HepG2 (cell line): ENCODE data around the gene SLC35B1. TPM values are rescaled to one million over a fixed set of nuclear protein-coding genes. Genes with fewer than 3 reads are reported as not detected.

Source experiments
- FOXM1 ChIP-seq: sonication (generic); formaldehyde crosslinking; IDR thresholded peaks from 2 replicates; pipeline ENCODE4 v1.5.0; 2020; ENCODE audit warnings: missing genetic modification reagents
- GATAD1 ChIP-seq: IDR thresholded peaks from 2 replicates; pipeline ENCODE4 v1.6.1; 2016; ENCODE audit warnings: missing genetic modification reagents, missing compliant biosample characterization
- HNRNPK ChIP-seq: fragments of 200-400 bp; formaldehyde crosslinking; IDR thresholded peaks from 2 replicates; pipeline ENCODE4 v1.6.1; 2018; ENCODE audit warnings: low read length, low read depth, moderate library complexity, mild to moderate bottlenecking; ENCODE audit not compliant: poor library complexity, severe bottlenecking
- JUN ChIP-seq: sonication (generic); formaldehyde crosslinking; IDR thresholded peaks from 2 replicates; pipeline ENCODE4 v1.4.0; 2020; ENCODE audit warnings: mild to moderate bottlenecking, missing genetic modification reagents
- KLF16 ChIP-seq, 2 experiments: sonication (generic) in 1 of 2; formaldehyde crosslinking in 1 of 2; IDR thresholded peaks; 2 replicates each; pipeline versions ENCODE4 v1.6.1 to v1.8.0; 2016 to 2023; ENCODE audit warnings: missing genetic modification reagents in 2 of 2, missing compliant biosample characterization in 1 of 2
- PCBP2 ChIP-seq: fragments of 200-400 bp; formaldehyde crosslinking; optimal IDR thresholded peaks from 2 replicates; pipeline ENCODE3; 2018; ENCODE audit warnings: low read length, low read depth; ENCODE audit not compliant: poor library complexity, severe bottlenecking
- SMARCE1 ChIP-seq: fragments of 450-650 bp; IDR thresholded peaks from 2 replicates; pipeline ENCODE4 v1.6.1; 2017; ENCODE audit warnings: borderline replicate concordance
- STAG1 ChIP-seq: sonication (generic); formaldehyde crosslinking; IDR thresholded peaks from 2 replicates; pipeline ENCODE4 v1.4.0; 2020; ENCODE audit warnings: missing genetic modification reagents
- XBP1 ChIP-seq: sonication (generic); formaldehyde crosslinking; IDR thresholded peaks from 2 replicates; pipeline ENCODE4 v1.5.0; 2020; ENCODE audit warnings: missing genetic modification reagents
- ZBTB1 ChIP-seq: sonication (generic); formaldehyde crosslinking; IDR thresholded peaks from 2 replicates; pipeline ENCODE4 v1.4.0; 2020; ENCODE audit warnings: missing genetic modification reagents, borderline replicate concordance
- ZBTB42 ChIP-seq: sonication (generic); formaldehyde crosslinking; IDR thresholded peaks from 2 replicates; pipeline ENCODE4 v1.5.0; 2020; ENCODE audit warnings: mild to moderate bottlenecking, missing genetic modification reagents
- ZC3H13 ChIP-seq: sonication (generic); formaldehyde crosslinking; IDR thresholded peaks from 2 replicates; pipeline ENCODE4 v1.8.1; 2023; ENCODE audit warnings: mild to moderate bottlenecking, missing genetic modification reagents, moderate library complexity
- ZNF18 ChIP-seq: sonication (generic); formaldehyde crosslinking; IDR thresholded peaks from 2 replicates; pipeline ENCODE4 v1.8.0; 2022; ENCODE audit warnings: mild to moderate bottlenecking, missing genetic modification reagents; ENCODE audit not compliant: insufficient replicate concordance
- ZNF550 ChIP-seq: sonication (generic); formaldehyde crosslinking; IDR thresholded peaks from 2 replicates; pipeline ENCODE4 v1.4.0; 2020; ENCODE audit warnings: mild to moderate bottlenecking, missing genetic modification reagents, borderline replicate concordance
- ZNF614 ChIP-seq: IDR thresholded peaks from 2 replicates; pipeline ENCODE4 v1.6.1; 2018; ENCODE audit warnings: missing biosample characterization, missing genetic modification reagents, inconsistent platforms, borderline replicate concordance
- ZNF672 ChIP-seq: sonication (generic); formaldehyde crosslinking; IDR thresholded peaks from 2 replicates; pipeline ENCODE4 v1.8.1; 2022; ENCODE audit warnings: missing genetic modification reagents
- ZNF768 ChIP-seq: sonication (generic); formaldehyde crosslinking; IDR thresholded peaks from 2 replicates; pipeline ENCODE4 v1.4.0; 2020; ENCODE audit warnings: missing genetic modification reagents
- ZNF879 ChIP-seq: sonication (generic); formaldehyde crosslinking; IDR thresholded peaks from 2 replicates; pipeline ENCODE4 v1.8.1; 2023; ENCODE audit warnings: missing genetic modification reagents
- ZSCAN5A ChIP-seq: sonication (generic); formaldehyde crosslinking; IDR thresholded peaks from 2 replicates; pipeline ENCODE4 v1.8.0; 2022; ENCODE audit warnings: mild to moderate bottlenecking, missing genetic modification reagents, borderline replicate concordance
- polyA plus RNA-seq, 8 experiments: library from polyadenylated mRNA; depleted of rRNA in 3 of 8; stranded (reverse) in 7 of 8; unstranded in 1 of 8; fragments of >200 nt; fragmentation: Illumina TruSeq in 4 of 8; extraction: Trizol in 4 of 8; gene quantifications; 2 replicates each; pipeline versions ENCODE4 v1.2.1 to v1.2.3, GENCODE V29; 2011 to 2016; ENCODE audit warnings: low read depth in 4 of 8, missing spikeins in 1 of 8, mixed read lengths in 1 of 8; ENCODE audit not compliant: insufficient read depth in 1 of 8
- total RNA-seq, 5 experiments: library from RNA; depleted of rRNA; stranded (reverse); fragments of >200 nt; fragmentation: Illumina TruSeq; extraction: Trizol; gene quantifications; 2 replicates each; pipeline ENCODE4 v1.2.3, GENCODE V29; 2016; ENCODE audit warnings: low read depth in 1 of 5
- TF ChIP-seq, protein P1 (sequence below): sonication (generic); formaldehyde crosslinking; IDR thresholded peaks from 2 replicates; pipeline ENCODE4 v1.9.0; 2021; ENCODE audit warnings: missing genetic modification reagents, borderline replicate concordance
- TF ChIP-seq, protein P2 (sequence below): sonication (generic); formaldehyde crosslinking; IDR thresholded peaks from 2 replicates; pipeline ENCODE4 v1.8.1; 2023; ENCODE audit warnings: missing genetic modification reagents, mild to moderate bottlenecking, borderline replicate concordance
- TF ChIP-seq, protein P3 (sequence below): sonication (generic); formaldehyde crosslinking; IDR thresholded peaks from 2 replicates; pipeline ENCODE4 v1.4.0; 2020; ENCODE audit warnings: missing genetic modification reagents
- TF ChIP-seq, protein P4 (sequence below): sonication (generic); formaldehyde crosslinking; IDR thresholded peaks from 2 replicates; pipeline ENCODE4 v1.4.0; 2020; ENCODE audit warnings: missing genetic modification reagents

The SLC35B1 gene
- total and polyA plus RNA-seq, 2 of the 13 experiments (the other 11 are each of a cell fraction or from before 2014, with no cell fraction given) = 99.6 to 113 TPM

DNA sequence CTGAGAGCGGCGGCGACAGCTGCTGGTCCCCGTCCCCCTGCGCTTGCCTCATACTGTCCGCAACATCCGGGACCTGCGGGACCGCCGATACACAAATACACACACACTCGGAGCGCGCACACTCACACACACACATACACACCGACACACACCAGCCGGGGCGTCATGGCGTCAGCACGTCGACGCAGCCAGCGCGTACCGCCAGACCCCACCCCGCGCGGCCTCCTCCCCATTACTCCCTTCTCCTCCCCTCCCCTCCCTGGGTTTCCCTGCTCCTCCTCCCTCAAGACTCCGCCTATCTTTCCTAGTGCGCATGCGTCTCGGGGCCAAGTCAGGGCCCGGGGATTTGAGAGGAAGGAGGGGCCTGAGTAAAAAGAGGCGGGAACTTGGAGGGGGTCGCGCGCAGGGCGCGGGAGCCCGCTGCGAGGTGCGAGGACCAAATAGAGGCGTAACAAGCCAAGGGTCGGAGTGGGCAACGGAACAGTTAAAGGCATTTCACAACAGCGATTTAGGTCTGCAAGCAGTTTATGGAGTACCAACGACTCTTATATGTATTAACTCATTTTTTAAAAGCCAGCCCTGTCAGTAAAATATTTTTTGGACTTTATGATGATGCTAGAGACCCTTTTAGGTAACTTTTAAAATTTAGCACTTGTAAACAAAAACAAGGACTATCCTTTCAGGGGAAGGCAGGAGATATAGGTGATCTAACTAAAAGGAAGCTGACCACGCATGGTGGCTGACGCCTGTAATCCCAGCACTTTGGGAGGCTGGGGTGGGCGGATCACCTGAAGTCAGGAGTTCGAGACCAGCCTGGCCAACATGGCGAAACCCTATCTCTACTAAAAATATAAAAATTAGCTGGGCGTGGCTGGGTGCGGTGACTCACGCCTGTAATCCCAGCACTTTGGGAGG, 29.6 kb downstream of the SLC35B1 start, which contains the start of gene SPOP (continued):
- TF ChIP-seq ZNF18 (CRISPR knock-in tag) (peak; percentile 100), JUN (CRISPR knock-in tag) (peak; percentile 76; the same call in 1 of the 2 replicates), ZNF879 (CRISPR knock-in tag) (peak; percentile 99), KLF16 (CRISPR knock-in tag; IDR thresholded peaks at IDR 0.05) (peak; percentile 49 to 96; a peak in 2 of 4 replicates), XBP1 (CRISPR knock-in tag) (peak; percentile 87; the same call in 1 of the 2 replicates), ZBTB1 (CRISPR knock-in tag) (no peak), ZNF614 (peak; percentile 49; the same call in 1 of the 2 replicates), ZC3H13 (CRISPR knock-in tag) (peak; percentile 90), ZNF672 (CRISPR knock-in tag) (no peak; the same call in 1 of the 2 replicates), FOXM1 (CRISPR knock-in tag) (no peak), SMARCE1 (no peak), ZBTB42 (CRISPR knock-in tag) (0 out of 2 replicates have a peak, but pooled peaks have one; percentile 88), ZNF550 (CRISPR knock-in tag) (0 out of 2 replicates have a peak, but pooled peaks have one; percentile 70), STAG1 (CRISPR knock-in tag) (no peak), HNRNPK (peak; percentile 98), ZNF768 (CRISPR knock-in tag) (peak; percentile 54; the same call in 1 of the 2 replicates), GATAD1 (peak; percentile 87), ZSCAN5A (CRISPR knock-in tag) (peak; percentile 99), PCBP2 (no peak)
- TF ChIP-seq, protein P1, sequence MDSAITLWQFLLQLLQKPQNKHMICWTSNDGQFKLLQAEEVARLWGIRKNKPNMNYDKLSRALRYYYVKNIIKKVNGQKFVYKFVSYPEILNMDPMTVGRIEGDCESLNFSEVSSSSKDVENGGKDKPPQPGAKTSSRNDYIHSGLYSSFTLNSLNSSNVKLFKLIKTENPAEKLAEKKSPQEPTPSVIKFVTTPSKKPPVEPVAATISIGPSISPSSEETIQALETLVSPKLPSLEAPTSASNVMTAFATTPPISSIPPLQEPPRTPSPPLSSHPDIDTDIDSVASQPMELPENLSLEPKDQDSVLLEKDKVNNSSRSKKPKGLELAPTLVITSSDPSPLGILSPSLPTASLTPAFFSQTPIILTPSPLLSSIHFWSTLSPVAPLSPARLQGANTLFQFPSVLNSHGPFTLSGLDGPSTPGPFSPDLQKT (CRISPR knock-in tag) = peak; percentile 66; the same call in 1 of the 2 replicates
- TF ChIP-seq, protein P2, sequence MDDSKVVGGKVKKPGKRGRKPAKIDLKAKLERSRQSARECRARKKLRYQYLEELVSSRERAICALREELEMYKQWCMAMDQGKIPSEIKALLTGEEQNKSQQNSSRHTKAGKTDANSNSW (CRISPR knock-in tag) = peak; percentile 93
- TF ChIP-seq, protein P3, sequence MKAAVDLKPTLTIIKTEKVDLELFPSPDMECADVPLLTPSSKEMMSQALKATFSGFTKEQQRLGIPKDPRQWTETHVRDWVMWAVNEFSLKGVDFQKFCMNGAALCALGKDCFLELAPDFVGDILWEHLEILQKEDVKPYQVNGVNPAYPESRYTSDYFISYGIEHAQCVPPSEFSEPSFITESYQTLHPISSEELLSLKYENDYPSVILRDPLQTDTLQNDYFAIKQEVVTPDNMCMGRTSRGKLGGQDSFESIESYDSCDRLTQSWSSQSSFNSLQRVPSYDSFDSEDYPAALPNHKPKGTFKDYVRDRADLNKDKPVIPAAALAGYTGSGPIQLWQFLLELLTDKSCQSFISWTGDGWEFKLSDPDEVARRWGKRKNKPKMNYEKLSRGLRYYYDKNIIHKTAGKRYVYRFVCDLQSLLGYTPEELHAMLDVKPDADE (CRISPR knock-in tag) = peak; percentile 95
- TF ChIP-seq, protein P4, sequence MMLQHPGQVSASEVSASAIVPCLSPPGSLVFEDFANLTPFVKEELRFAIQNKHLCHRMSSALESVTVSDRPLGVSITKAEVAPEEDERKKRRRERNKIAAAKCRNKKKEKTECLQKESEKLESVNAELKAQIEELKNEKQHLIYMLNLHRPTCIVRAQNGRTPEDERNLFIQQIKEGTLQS (CRISPR knock-in tag) = 0 out of 2 replicates have a peak, but pooled peaks have one; percentile 5
